Stimulated activated CD4-positive, alpha-beta T cell treated with anti-CD3 and anti-CD28 coated beads, Interleukin-1b, Interleukin-23, amount 100 ng/mL, for 4 hours (primary cell): ENCODE measurements around the gene DMAC2L.

Experiments used
- DNase-seq, 2 donors: peaks; one replicate each; pipeline ENCODE4 v3.0.0-alpha.2; 2020; ENCODE audit warnings: low read depth in 2 of 2

Gene DMAC2L

DNA sequence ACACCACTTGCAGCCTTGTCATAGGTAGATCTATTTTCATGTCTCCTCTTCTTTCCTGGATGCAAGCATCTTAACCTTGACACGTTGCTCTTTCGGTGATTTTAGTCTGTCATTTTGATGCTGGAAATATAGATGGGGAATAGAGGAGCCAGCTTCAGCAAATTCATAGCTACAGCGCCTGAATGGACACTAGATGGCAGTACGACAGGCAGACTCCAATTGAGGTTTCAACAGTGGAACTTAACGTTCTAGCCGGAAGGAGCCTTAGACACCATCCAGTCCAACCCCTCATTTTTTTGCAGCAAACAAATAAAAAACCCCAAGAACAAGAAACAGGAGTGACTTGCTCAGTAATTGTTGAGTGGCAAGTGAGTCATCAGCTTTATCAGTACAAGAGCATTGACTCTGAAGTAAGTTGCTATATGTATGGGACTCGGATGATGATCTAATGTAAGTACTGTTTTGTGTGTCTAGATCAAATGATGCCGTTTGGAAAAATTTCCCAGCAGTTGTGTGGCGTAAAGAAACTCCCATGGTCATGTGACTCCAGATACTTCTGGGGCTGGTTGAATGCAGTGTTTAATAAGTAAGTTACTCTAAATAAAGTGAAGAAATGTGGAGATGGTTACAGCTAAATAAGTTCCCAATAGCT lies 9.0 kb downstream of the DMAC2L start:
- peak in 1 of 2 donors; percentile 67 for DNase-seq

DNA sequence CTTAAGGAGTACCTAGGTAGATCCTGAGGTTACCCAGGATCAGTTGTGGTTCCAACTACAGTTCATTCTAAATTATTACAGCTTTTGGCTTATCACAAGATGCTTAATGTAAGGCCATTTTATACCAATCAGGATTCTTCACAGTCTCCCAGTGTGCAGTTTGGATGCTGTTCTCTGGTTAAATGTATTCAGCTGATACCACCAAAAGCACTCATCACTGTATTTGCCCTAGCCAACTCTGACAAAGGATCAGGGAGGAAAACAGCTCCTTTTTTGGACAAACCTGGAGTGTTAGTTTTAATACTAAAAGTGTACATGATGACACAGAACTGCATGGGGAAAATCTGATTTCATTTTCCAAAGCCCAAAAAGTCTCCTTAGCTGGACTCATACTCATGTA lies 19.5 kb downstream of the DMAC2L start:
- no peak for DNase-seq

GRCh38 chr14:50333014-50333509 lies 20.9 kb downstream of the DMAC2L start:
- DNase-seq, result no peak

DNA sequence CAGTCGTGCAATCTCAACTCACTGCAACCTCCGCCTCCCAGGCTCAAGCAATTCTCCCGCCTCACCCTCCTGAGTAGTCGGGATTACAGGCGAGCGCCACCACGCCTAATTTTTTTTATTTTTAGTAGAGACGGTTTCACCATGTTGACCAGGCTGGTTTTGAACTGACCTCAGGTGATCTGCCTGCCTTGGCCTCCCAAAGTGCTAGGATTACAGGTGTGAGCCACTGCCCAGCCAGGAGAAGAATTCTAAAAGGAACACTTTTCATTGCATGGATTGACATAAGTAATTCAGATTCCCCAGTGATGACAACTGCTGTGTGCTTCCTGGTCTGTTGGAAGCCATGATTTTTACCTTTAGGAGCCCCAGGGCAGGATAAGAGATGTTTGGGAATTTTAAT lies 22.1 kb downstream of the DMAC2L start:
- DNase-seq, result no peak

DNA sequence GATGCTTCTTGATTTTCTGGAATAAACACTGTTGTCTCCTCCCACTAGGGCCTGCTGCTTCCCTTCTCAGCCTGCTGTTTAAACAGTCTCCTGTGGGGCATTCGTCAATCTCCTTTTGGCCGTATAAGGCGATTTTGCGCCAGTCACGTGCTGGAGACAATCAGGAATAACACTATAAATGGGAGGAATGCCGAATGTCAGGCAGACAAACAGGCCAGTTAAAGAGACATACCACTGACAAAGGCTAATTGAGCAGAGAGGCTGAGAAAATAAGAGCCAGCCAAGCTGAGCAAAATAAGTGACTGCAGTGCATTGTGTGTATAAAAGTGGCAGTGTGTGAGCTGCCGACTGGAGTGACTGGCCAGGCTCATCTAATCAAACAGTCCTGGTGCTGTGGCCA lies 23.3 kb downstream of the DMAC2L start:
- no peak for DNase-seq

- no peak for DNase-seq
These were observed 24.1 kb downstream of the DMAC2L start for GRCh38 chr14:50335989-50336824.

DNA sequence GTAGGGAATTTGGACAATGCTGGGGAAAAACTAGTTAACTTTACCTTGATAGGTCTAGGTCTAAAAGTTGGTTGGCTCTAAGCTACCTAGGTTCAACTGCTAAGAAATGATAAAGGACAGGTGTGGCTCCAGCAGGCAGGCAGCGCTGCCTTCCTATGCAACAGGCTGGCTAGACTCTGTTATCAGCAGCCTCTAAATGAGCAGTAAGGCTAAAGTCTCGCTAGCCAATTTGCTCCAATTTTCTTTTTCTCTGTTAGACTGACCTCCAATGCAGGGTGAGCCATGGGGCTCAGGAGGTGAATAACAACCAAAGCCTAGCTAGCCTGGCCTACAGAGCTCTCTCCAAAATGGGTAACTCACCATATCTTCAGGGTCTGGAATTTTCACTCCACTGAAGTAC lies 26.5 kb downstream of the DMAC2L start:
- no peak for DNase-seq

DNA sequence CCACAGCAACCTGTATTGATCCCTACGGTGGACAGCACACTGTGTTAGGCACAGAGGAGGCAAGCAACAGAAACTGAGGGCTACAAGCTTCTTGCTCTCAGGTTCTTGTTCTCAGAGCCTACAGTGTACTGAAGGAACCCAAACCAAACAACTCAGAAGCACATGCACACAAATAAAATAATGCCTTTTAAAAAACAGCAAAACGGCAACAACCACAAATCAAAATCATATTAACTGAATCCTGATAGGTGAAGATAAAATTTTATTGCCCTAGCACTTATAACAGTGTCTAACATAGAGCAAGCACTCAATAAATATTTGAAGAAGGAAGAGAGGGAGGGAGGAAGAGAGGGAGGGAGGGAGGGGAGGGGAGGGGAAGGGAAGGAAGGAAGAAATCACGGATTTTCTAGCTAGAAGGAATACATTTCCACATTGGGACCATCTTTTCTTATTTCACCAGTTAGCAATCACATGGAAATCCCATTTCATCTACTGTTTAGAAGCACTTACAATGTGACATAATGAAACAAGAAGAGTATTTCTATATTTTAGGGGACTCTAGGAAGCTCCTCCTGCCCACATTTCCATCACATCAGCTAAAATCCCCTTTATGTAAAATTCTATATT lies 27.2 kb downstream of the DMAC2L start:
- DNase-seq, result no peak

- no peak for DNase-seq
These were observed 27.9 kb downstream of the DMAC2L start for GRCh38 chr14:50340045-50340444.

GRCh38 chr14:50340963-50341362 lies 28.8 kb downstream of the DMAC2L start:
- no peak for DNase-seq

- DNase-seq, result no peak
These were observed 30.3 kb downstream of the DMAC2L start for GRCh38 chr14:50342221-50343078.

DNA sequence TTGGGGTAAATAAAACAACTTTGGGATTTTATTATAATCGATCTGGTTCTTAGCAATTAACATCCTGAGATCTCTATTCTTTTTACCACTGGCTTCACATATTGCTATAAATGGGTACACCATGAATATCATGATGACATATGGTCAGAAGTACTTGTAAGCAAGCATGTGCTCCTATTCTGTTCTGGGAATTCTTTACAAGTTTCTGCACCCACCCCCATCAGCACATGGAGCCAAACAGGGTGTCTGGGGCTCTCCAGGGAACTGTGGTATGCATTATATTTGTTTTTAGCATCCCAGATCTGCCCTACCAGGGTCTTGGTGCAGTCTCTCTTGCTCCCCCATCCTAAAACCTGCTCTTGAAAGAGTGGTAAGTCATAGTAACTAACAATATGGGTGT lies 31.3 kb downstream of the DMAC2L start:
- DNase-seq, result no peak

DNA sequence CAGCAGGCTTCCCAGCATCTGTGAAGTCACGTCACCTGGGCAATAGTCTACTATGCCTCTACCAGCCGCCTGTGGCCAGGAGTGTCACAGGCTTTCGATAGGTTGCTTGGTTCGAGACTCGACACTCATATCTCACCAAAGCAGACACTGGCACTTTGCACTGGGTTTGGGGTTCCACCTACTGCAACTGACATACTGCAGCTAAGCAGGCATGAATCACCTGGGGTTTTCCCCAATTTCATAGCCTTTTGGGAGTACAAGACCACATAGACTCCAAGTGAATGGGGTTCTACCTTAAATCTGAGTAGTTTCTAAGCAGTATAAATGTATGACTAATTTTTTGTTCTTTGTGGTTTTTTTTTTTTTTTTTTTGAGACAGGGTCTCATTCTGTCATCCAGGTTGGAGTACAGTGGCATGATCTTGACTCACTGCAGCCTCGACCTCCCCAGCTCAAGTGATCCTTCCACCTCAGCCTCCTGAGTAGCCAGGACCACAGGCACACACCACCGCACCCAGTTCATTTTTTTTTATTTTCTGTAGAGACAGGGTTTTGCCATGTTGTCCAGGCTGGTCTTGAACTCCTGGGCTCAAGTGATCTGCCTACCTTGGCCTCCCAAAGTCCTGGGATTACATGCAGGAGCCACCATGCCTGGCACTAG lies 32.1 kb downstream of the DMAC2L start:
- DNase-seq, result peak; percentile 39 to 52

GRCh38 chr14:50344876-50345563 lies 32.9 kb downstream of the DMAC2L start:
- no peak for DNase-seq

DNA sequence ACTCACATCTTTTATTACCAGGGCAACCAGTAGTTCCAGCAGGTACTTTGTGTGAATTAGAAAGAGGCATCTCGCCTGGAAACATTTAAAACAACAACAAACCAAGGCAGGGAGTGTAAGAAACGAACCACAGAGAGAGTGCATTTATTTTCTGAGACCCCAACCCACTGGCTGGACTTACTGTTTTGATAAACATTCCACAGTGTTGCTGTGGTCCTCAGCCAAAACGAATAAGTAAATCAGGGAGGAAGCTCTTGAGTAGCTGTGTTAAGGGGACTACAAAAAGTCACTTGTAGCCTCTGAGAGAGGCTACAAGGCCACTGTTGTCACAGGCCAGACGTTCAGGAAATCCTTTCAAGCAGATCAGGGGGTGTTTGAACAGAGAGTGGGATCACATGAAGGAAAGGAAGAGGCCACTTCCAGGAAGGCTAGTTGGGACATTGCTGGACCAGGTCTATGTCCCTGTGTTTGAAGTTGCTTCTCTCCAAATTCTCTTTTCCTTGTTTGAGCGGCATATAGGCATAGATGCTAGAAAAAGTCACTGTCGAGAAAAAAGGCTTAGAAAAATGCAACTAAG lies 33.8 kb downstream of the DMAC2L start:
- DNase-seq, result no peak

- no peak for DNase-seq
These were observed 35.4 kb downstream of the DMAC2L start for GRCh38 chr14:50347521-50347920.

- DNase-seq, result no peak
These were observed 36.8 kb downstream of the DMAC2L start for GRCh38 chr14:50348933-50349332.

- DNase-seq, result no peak
These were observed 38.9 kb downstream of the DMAC2L start for GRCh38 chr14:50350975-50351374.

- no peak for DNase-seq
These were observed 40.5 kb downstream of the DMAC2L start for GRCh38 chr14:50352584-50352983.

DNA sequence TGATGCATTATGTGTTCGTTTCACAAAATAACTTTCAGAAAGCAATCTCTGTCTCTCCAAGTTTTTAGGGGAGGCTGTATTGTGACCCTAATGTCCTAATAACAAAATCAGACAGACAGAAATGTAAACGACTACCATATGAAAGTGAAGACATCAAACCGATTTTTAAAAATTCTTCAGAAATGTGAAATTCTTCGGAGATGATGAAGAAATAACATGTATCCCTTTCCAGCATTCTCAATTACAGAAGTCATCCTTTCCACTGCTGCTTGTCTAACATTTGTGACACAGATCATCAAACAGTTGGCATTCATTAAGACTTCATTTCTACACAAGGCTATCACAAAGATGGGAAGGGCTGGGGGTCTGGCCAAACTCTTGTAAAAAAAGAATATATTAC lies 41.0 kb downstream of the DMAC2L start:
- no peak for DNase-seq
